GM23338 (cell line): ENCODE data around the gene ZBTB44.

Experiments used
- CREB1 ChIP-seq: fragments of 250-450 bp; sonication (Bioruptor Pico); IDR thresholded peaks from 2 replicates; pipeline ENCODE4 v1.5.0; 2020; ENCODE audit warnings: low read depth, mild to moderate bottlenecking, moderate library complexity
- ETS1 ChIP-seq: IDR thresholded peaks from 2 replicates; pipeline ENCODE4 v1.6.1; 2016; ENCODE audit warnings: antibody characterized with exemption
- EZH2 ChIP-seq: fragments of 200-600 bp; sonication (generic); IDR thresholded peaks from one replicate; pipeline ENCODE4 v1.8.0; 2017; ENCODE audit warnings: antibody characterized with exemption, mild to moderate bottlenecking, low read depth; ENCODE audit not compliant: unreplicated experiment
- EZH2phosphoT487 ChIP-seq: fragments of 200-600 bp; sonication (generic); IDR thresholded peaks from one replicate; pipeline ENCODE4 v1.8.1; 2018; ENCODE audit warnings: antibody characterized with exemption; ENCODE audit not compliant: unreplicated experiment
- POLR2AphosphoS5 ChIP-seq: IDR thresholded peaks from 2 replicates; pipeline ENCODE4 v1.6.1; 2016; ENCODE audit warnings: antibody characterized with exemption, low read depth
- TF ChIP-seq, protein P1 (sequence below), 2 experiments: fragments of 200-600 bp in 1 of 2; sonication (generic) in 1 of 2; conservative IDR thresholded peaks; 2 replicates each; pipeline versions ENCODE4 v1.5.1 to v1.6.1; 2016 to 2017; ENCODE audit warnings: antibody characterized with exemption in 2 of 2, low read depth in 2 of 2, mild to moderate bottlenecking in 2 of 2, moderate library complexity in 1 of 2
- TF ChIP-seq, protein P2 (sequence below): IDR thresholded peaks from one replicate; pipeline ENCODE4 v1.6.1; 2018; ENCODE audit warnings: antibody characterized with exemption; ENCODE audit not compliant: unreplicated experiment

GRCh38 chr11:130241713-130242112, 73.0 kb downstream of the ZBTB44 start:
- TF ChIP-seq, protein P1, sequence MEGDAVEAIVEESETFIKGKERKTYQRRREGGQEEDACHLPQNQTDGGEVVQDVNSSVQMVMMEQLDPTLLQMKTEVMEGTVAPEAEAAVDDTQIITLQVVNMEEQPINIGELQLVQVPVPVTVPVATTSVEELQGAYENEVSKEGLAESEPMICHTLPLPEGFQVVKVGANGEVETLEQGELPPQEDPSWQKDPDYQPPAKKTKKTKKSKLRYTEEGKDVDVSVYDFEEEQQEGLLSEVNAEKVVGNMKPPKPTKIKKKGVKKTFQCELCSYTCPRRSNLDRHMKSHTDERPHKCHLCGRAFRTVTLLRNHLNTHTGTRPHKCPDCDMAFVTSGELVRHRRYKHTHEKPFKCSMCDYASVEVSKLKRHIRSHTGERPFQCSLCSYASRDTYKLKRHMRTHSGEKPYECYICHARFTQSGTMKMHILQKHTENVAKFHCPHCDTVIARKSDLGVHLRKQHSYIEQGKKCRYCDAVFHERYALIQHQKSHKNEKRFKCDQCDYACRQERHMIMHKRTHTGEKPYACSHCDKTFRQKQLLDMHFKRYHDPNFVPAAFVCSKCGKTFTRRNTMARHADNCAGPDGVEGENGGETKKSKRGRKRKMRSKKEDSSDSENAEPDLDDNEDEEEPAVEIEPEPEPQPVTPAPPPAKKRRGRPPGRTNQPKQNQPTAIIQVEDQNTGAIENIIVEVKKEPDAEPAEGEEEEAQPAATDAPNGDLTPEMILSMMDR (conservative IDR thresholded peaks at IDR 0.05; ENCODE audit: low read depth in 2 of 2): peak; percentile 15 to 34; a peak in 2 of 4 replicates
- no peak for TF ChIP-seq EZH2
- TF ChIP-seq POLR2AphosphoS5: no peak
- TF ChIP-seq, protein P2, sequence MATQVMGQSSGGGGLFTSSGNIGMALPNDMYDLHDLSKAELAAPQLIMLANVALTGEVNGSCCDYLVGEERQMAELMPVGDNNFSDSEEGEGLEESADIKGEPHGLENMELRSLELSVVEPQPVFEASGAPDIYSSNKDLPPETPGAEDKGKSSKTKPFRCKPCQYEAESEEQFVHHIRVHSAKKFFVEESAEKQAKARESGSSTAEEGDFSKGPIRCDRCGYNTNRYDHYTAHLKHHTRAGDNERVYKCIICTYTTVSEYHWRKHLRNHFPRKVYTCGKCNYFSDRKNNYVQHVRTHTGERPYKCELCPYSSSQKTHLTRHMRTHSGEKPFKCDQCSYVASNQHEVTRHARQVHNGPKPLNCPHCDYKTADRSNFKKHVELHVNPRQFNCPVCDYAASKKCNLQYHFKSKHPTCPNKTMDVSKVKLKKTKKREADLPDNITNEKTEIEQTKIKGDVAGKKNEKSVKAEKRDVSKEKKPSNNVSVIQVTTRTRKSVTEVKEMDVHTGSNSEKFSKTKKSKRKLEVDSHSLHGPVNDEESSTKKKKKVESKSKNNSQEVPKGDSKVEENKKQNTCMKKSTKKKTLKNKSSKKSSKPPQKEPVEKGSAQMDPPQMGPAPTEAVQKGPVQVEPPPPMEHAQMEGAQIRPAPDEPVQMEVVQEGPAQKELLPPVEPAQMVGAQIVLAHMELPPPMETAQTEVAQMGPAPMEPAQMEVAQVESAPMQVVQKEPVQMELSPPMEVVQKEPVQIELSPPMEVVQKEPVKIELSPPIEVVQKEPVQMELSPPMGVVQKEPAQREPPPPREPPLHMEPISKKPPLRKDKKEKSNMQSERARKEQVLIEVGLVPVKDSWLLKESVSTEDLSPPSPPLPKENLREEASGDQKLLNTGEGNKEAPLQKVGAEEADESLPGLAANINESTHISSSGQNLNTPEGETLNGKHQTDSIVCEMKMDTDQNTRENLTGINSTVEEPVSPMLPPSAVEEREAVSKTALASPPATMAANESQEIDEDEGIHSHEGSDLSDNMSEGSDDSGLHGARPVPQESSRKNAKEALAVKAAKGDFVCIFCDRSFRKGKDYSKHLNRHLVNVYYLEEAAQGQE: no peak
- no peak for TF ChIP-seq ETS1
- no peak for TF ChIP-seq EZH2phosphoT487
- TF ChIP-seq CREB1 (CRISPR knock-in tag): no peak
